ENCODE measurements around the gene FAM107A. TPM values are rescaled to one million over a fixed set of nuclear protein-coding genes. Genes with fewer than 3 reads are reported as not detected.

FAM107A gene
- total RNA-seq, 1 donor from 2014 or later, result not detected

DNA sequence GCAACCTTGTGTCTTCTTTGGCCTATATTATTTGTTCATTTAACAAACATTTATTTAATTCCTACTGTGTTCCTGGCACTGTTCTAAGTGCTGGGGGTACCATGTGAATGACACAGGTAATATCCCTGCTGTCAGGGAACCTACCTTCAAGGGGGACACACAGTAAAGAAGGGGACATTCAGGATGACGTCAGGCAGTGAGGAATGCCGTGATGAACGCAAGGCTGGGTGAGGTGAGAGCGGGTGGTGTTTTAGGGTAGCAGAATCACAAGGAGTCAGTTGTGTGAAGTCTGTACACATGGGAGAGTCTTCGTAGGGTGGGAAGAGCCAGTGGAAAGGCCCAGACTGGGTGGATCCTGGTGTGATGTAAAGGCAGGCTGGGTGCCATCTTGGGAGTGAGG is 1.7 kb upstream of the FAM107A start:
- Mint-ChIP-seq H3K4me3 (ENCODE audit: unreplicated experiment) (no peak overlapping the region), H3K4me1 (ENCODE audit: low read depth, unreplicated experiment) (peaks cover 12% of the 10 kb centered on the region), H3K36me3 (ENCODE audit: unreplicated experiment) (no peaks in the 10 kb centered on the region), H3K27ac (ENCODE audit: unreplicated experiment) (no peak overlapping the region), H3K27me3 (ENCODE audit: unreplicated experiment) (no peaks in the 10 kb centered on the region), H3K9me3 (ENCODE audit: unreplicated experiment) (peaks cover 1% of the 10 kb centered on the region)
- DNase-seq, result no peak
- TF ChIP-seq, protein P1, sequence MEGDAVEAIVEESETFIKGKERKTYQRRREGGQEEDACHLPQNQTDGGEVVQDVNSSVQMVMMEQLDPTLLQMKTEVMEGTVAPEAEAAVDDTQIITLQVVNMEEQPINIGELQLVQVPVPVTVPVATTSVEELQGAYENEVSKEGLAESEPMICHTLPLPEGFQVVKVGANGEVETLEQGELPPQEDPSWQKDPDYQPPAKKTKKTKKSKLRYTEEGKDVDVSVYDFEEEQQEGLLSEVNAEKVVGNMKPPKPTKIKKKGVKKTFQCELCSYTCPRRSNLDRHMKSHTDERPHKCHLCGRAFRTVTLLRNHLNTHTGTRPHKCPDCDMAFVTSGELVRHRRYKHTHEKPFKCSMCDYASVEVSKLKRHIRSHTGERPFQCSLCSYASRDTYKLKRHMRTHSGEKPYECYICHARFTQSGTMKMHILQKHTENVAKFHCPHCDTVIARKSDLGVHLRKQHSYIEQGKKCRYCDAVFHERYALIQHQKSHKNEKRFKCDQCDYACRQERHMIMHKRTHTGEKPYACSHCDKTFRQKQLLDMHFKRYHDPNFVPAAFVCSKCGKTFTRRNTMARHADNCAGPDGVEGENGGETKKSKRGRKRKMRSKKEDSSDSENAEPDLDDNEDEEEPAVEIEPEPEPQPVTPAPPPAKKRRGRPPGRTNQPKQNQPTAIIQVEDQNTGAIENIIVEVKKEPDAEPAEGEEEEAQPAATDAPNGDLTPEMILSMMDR (IDR thresholded peaks at IDR 0.05; ENCODE audit: partially characterized antibody, unreplicated experiment), result no peak

DNA sequence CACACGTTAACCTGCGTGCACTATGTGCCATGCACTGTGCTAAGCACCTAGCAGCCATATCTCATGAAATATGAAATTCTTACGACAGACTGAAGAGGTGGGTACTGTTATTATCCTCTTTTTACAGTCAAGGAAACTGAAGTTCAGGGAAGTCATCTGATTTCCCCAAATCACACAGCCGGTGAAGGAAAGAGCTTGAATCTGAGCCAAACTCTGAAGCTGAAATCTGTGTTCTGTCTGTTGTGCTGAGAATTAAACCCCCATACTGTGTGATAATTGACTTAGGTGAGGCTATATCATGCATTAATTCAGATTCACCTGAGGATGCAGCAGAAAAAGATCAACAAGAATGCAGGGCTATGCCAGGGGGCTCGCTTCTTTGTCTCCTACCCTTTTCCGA is 475 bp downstream of the FAM107A start:
- no peak overlapping the region for H3K27ac Mint-ChIP-seq (ENCODE audit: unreplicated experiment)
- no peak for DNase-seq
- H3K27me3 Mint-ChIP-seq (ENCODE audit: unreplicated experiment), result no peaks in the 10 kb centered on the region
- peaks cover 9% of the 10 kb centered on the region for H3K4me1 Mint-ChIP-seq (ENCODE audit: low read depth, unreplicated experiment)
- peaks cover 6% of the 10 kb centered on the region for H3K9me3 Mint-ChIP-seq (ENCODE audit: unreplicated experiment)
- H3K4me3 Mint-ChIP-seq (ENCODE audit: unreplicated experiment), result no peak overlapping the region
- H3K36me3 Mint-ChIP-seq (ENCODE audit: unreplicated experiment), result peaks cover 2% of the 10 kb centered on the region
- TF ChIP-seq, protein P1 (IDR thresholded peaks at IDR 0.05; ENCODE audit: partially characterized antibody, unreplicated experiment), result no peak

DNA sequence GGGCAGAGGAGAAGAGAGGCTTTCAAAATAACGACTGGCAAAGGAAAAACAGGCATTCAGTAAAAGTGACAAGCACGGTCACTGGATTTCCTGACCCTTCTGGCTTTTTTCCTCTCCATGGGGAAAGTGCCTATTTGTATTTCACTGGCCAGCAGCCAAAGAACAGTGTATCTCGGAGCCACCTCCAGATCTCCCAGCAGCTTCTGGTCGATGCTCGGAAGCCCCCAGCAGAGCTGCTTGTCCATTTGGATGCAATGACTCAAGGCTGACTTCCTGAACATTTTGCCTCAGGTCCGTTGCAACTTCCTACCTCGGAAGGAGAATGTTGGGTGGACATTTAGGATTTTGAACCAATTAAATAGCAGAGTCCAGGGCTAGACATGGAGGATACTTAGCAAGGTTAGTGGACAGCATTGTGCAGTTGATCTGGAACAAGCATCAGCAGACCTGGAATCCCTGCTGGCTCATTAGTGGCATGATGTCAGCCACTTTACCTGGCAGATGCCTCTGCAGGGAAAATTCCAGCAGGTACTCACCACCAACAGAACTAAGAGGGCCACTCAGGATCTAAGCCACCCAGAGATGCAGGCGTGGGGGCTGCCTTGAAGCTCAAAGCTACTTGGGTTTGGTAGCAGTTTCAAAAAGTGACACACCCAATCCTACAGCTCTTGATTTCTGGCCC is 1.1 kb downstream of the FAM107A start:
- DNase-seq, result no peak

DNA sequence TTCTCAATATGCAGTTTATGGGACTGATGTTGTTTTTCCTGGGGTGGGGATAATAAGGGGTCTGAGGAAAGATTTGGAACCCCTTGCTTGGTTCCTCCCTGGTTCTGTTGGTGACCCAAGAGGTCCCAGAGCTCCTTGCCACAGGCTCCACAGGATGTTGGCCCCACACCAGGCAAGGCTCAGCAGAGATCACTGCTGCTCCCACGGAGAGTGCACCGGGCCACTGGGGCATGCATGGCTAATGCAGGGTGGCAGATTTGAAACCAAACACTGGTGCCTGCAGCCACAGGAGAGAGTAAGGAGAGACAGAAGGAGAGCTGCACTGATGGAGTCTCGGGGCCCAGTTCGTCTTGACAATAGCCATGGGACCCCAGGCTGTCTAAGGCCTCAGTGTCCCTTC is 2.5 kb downstream of the FAM107A start:
- no peak overlapping the region for H3K4me3 Mint-ChIP-seq (ENCODE audit: unreplicated experiment)
- DNase-seq, result no peak

More for the DNA sequence above, 1.1 kb downstream of the FAM107A start:
- TF ChIP-seq, protein P1 (IDR thresholded peaks at IDR 0.05; ENCODE audit: partially characterized antibody, unreplicated experiment), result no peak
- H3K27me3 Mint-ChIP-seq (ENCODE audit: unreplicated experiment), result no peaks in the 10 kb centered on the region
- no peak overlapping the region for H3K27ac Mint-ChIP-seq (ENCODE audit: unreplicated experiment)
- H3K36me3 Mint-ChIP-seq (ENCODE audit: unreplicated experiment), result peaks cover 4% of the 10 kb centered on the region
- H3K4me1 Mint-ChIP-seq (ENCODE audit: low read depth, unreplicated experiment), result peaks cover 4% of the 10 kb centered on the region
- no peak overlapping the region for H3K4me3 Mint-ChIP-seq (ENCODE audit: unreplicated experiment)
- peaks cover 6% of the 10 kb centered on the region for H3K9me3 Mint-ChIP-seq (ENCODE audit: unreplicated experiment)

DNA sequence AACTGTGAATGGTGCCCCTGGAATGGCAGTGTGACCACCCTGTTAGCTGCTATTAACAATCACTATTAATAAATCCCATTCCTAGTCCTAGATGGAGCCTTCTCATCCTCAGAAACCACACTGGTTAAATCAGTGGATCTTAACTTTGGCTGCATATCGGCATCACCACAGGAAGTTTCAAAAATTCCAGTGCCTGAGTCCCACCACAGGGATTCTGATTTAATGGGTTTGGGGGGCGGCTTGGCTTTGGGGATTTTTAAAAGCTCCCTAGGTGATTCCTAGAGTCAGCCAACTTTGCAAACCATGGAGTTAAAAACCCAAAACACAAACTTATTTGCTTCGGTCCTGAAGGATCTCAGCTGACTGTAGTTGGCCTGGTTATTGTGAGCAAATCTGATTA is 3.1 kb downstream of the FAM107A start:
- no peak for DNase-seq
- H3K27me3 Mint-ChIP-seq (ENCODE audit: unreplicated experiment), result no peaks in the 10 kb centered on the region
- no peak overlapping the region for H3K4me3 Mint-ChIP-seq (ENCODE audit: unreplicated experiment)
- H3K4me1 Mint-ChIP-seq (ENCODE audit: low read depth, unreplicated experiment), result no peaks in the 10 kb centered on the region
- H3K9me3 Mint-ChIP-seq (ENCODE audit: unreplicated experiment), result peaks cover 5% of the 10 kb centered on the region
- H3K36me3 Mint-ChIP-seq (ENCODE audit: unreplicated experiment), result peaks cover 4% of the 10 kb centered on the region
- no peak overlapping the region for H3K27ac Mint-ChIP-seq (ENCODE audit: unreplicated experiment)
- TF ChIP-seq, protein P1 (IDR thresholded peaks at IDR 0.05; ENCODE audit: partially characterized antibody, unreplicated experiment), result no peak

More for the DNA sequence above, 2.5 kb downstream of the FAM107A start:
- Mint-ChIP-seq H3K36me3 (ENCODE audit: unreplicated experiment) (peaks cover 4% of the 10 kb centered on the region), H3K27me3 (ENCODE audit: unreplicated experiment) (no peaks in the 10 kb centered on the region), H3K27ac (ENCODE audit: unreplicated experiment) (no peak overlapping the region), H3K9me3 (ENCODE audit: unreplicated experiment) (peaks cover 6% of the 10 kb centered on the region), H3K4me1 (ENCODE audit: low read depth, unreplicated experiment) (no peaks in the 10 kb centered on the region)
- TF ChIP-seq, protein P1 (IDR thresholded peaks at IDR 0.05; ENCODE audit: partially characterized antibody, unreplicated experiment), result no peak
